Activated naive CD4-positive, alpha-beta T cell treated with anti-CD3 and anti-CD28 coated beads for 36 hours (primary cell): ENCODE data around the gene COL18A1. TPM values are rescaled to one million over a fixed set of nuclear protein-coding genes. Genes with fewer than 3 reads are reported as not detected.

Experiments used
- CTCF ChIA-PET: fragments of 350-600 bp; sonication (Branson Sonifier 250); formaldehyde crosslinking; loops from one replicate; lab custom pipeline; 2021; ENCODE audit warnings: antibody characterized with exemption; lab: Charles Lee
- DNase-seq: peaks from one replicate; pipeline ENCODE4 v3.0.0-alpha.2; 2020
- H3K27ac Mint-ChIP-seq: one replicate; pipeline ENCODE4 v1.8.0; 2021; ENCODE audit warnings: mild to moderate bottlenecking, mixed read lengths
- H3K27me3 Mint-ChIP-seq: one replicate; pipeline ENCODE4 v1.8.0; 2021; ENCODE audit warnings: low read depth, mixed read lengths
- H3K36me3 Mint-ChIP-seq: one replicate; pipeline ENCODE4 v1.8.0; 2021; ENCODE audit warnings: low read depth, mixed read lengths
- H3K4me1 Mint-ChIP-seq: one replicate; pipeline ENCODE4 v1.8.0; 2021; ENCODE audit warnings: low read depth, mixed read lengths
- H3K4me3 Mint-ChIP-seq: one replicate; pipeline ENCODE4 v1.8.0; 2021; ENCODE audit warnings: mild to moderate bottlenecking, moderate library complexity, mixed read lengths
- H3K9me3 Mint-ChIP-seq: one replicate; pipeline ENCODE4 v1.8.0; 2021; ENCODE audit warnings: mixed read lengths
- intact Hi-C: fragments of 100-400 bp; cut with micrococcal nuclease; formaldehyde crosslinking; loops from one replicate; pipeline ENCODE4 v1.15.1; 2023
- total RNA-seq, 2 experiments: library from RNA; stranded (reverse); gene quantifications; one replicate each; pipeline ENCODE4 v1.2.3, GENCODE V29; 2021

COL18A1 gene
- total RNA-seq, 2 experiments from 2014 or later: 10.3 to 12.6 TPM

DNA sequence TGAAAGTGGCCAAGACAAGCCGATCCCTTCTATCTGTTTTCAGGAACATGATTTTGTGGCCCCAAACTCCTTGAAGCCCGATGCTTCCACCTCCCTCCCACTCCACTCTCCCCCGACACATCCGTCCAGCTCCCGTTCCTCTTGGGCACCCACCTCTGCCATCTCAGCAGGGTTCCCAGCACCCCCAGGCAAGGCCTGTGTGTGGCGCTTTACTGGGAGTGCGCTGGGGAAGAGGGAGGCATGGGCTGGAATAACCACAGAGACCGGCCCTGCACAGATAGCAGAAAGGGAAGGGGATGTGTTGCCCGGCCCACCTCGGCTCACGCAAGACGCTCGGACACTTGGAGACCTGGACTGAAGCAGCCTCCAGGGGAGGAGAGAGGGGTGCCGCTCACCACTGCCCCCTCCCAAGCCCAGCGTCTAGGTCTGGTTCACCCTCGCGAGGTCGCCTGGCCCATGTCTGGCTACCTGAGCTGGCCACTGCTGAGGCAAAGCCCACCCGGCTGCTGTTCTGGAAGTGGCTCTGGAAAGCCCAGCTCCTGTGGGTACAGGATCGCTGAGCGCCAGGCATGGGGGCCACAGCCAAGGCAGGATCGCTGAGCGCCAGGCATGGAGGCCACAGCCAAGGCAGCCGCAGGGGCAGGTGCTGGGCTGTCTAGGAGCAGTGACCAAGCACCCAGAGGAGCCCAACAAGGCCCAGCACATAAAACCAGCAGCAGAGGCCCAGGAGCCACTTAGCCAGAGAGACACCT is 23.8 kb upstream of the COL18A1 start:
- Mint-ChIP-seq H3K9me3 (peaks cover 2% of the 10 kb centered on the region), H3K27ac (no peak overlapping the region), H3K36me3 (no peaks in the 10 kb centered on the region), H3K4me3 (no peak overlapping the region), H3K27me3 (peaks cover 13% of the 10 kb centered on the region), H3K4me1 (no peaks in the 10 kb centered on the region)
- intact Hi-C loops: no loop called here
- DNase-seq: no peak
- CTCF ChIA-PET: no interaction called here

DNA sequence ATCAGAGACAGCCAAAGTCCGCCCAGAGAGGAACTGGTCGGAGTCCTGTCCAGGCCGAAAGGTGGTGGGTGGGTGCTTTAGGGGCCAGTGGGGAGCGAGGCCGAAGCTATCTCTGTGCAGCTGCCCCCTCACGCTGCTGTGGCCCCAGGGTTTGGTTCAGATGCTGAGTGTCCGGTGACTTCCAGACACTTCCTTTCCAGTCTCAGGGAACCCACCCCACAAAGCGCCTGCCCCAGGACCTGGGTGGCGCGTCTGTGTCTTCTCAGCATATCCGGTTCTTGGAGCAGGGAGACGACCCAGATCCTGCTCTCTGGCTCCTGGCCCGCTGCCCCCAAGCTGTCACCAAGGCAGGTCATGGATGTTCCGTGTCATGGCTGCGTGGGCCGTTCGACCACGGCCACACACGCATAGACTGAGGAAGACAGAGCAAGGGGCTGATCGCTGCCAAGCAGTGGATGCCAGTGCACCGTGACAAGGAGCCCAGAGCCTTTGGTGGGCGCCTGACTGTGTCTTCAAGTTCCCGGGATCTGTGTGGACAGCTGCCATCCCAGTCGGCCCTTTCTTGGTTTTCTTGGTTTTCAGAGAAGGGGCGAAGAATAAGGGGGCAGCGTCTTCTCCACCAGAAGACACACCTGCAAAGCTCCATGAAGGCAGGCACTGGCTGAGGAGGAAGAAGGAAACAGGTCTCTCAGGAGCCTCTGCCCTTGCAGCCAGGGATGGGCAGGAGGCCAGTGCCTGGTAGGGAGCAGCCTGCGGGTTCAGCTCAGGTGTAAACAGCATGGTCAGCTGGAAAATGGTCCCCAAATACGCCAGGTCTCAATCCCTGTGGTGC is 22.9 kb upstream of the COL18A1 start:
- Mint-ChIP-seq H3K36me3 (no peaks in the 10 kb centered on the region), H3K27ac (no peak overlapping the region), H3K27me3 (peaks cover 13% of the 10 kb centered on the region), H3K4me1 (no peaks in the 10 kb centered on the region), H3K4me3 (no peak overlapping the region), H3K9me3 (peaks cover 2% of the 10 kb centered on the region)
- no peak for DNase-seq
- intact Hi-C loops: no loop called here
- CTCF ChIA-PET: no interaction called here

DNA sequence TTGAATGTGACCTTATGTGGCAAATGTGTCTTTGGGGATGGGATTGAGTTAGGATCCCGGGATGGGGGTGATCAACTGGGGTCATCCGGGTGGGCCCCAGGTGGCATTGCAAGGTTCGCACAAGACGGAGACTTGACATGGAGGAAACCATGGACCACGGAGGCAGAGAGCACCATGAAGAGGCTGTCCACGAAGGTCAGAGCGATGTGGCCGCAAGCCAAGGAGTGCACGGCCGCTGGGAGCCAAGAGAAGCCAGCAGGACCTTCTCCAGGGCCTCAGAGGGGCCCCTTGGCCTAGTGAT is 22.3 kb upstream of the COL18A1 start:
- Mint-ChIP-seq H3K27me3 (peaks cover 13% of the 10 kb centered on the region), H3K9me3 (no peaks in the 10 kb centered on the region), H3K36me3 (no peaks in the 10 kb centered on the region), H3K4me3 (no peak overlapping the region), H3K27ac (no peak overlapping the region), H3K4me1 (no peaks in the 10 kb centered on the region)
- intact Hi-C loops: no loop called here
- no peak for DNase-seq
- CTCF ChIA-PET: no interaction called here

GRCh38 chr21:45383111-45383614 is 21.8 kb upstream of the COL18A1 start:
- CTCF ChIA-PET: no interaction called here
- no peak for DNase-seq
- no peaks in the 10 kb centered on the region for H3K36me3 Mint-ChIP-seq
- no peaks in the 10 kb centered on the region for H3K4me1 Mint-ChIP-seq
- no peak overlapping the region for H3K27ac Mint-ChIP-seq
- no peaks in the 10 kb centered on the region for H3K9me3 Mint-ChIP-seq
- H3K4me3 Mint-ChIP-seq: no peak overlapping the region
- peaks cover 13% of the 10 kb centered on the region for H3K27me3 Mint-ChIP-seq
- intact Hi-C loops: no loop called here

DNA sequence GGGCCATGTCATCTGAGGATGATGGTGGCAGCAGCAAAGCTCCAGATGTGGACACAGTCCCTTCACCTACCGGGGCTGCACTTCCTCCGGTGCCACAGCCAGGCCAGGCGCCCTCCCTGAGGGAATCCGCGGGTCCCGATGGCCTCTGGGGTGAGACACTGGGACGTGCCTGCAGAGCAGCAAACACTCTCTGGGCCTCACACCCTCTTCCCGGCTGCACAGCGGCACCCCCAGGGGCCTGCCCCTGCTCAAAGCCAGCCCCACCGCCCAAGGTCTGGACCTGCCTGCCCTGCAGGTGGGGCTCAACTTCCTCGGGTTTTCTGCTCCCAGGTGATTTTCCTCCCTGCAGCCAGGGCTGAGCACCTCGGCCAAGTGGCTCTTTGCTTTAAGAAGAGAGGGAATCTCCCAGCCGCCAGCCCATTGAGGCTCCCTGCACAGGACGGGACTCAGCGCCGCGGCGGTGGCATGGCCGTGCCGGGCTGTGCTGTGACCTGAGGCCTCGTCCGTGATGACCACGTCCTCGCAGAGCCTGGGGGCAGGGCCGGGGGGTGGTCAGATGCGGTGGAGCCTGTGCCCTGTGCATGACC is 21.3 kb upstream of the COL18A1 start:
- intact Hi-C loops: no loop called here
- no peaks in the 10 kb centered on the region for H3K4me1 Mint-ChIP-seq
- no peaks in the 10 kb centered on the region for H3K36me3 Mint-ChIP-seq
- H3K9me3 Mint-ChIP-seq: no peaks in the 10 kb centered on the region
- CTCF ChIA-PET: no interaction called here
- no peak overlapping the region for H3K4me3 Mint-ChIP-seq
- no peak for DNase-seq
- H3K27ac Mint-ChIP-seq: no peak overlapping the region
- H3K27me3 Mint-ChIP-seq: peaks cover 13% of the 10 kb centered on the region

- Mint-ChIP-seq H3K36me3 (no peaks in the 10 kb centered on the region), H3K4me1 (no peaks in the 10 kb centered on the region), H3K27ac (no peak overlapping the region), H3K27me3 (peaks cover 8% of the 10 kb centered on the region), H3K4me3 (no peak overlapping the region), H3K9me3 (no peaks in the 10 kb centered on the region)
- CTCF ChIA-PET: no interaction called here
- DNase-seq: no peak
- intact Hi-C loops: no loop called here
Measured at GRCh38 chr21:45384656-45385548, 20.1 kb upstream of the COL18A1 start.

DNA sequence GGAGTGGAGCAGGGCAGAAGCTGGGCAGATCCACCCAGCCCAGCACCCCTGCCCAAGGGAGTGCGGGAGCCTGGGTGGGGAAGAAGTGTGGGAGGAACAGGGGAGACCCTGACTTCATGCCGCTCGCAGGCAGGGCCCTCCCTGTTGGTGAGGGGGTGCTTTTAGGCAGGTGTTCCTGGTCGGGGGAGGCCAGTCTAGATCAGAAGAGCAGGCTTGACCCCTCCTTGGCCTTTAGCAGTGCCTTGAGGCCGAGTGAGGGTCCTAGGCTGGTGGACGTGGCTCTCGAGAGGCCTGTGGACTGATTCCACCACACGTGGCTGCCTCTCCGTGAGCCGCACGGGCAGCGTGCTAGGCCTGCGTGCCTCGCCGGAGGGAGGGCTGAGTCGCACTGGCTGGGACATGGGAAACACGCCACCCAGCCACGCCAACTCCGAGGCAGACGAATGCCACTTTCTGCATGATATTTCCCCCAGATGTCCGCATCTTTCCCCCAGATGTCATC is 19.4 kb upstream of the COL18A1 start:
- DNase-seq: no peak
- intact Hi-C loops: no loop called here

GRCh38 chr21:45386336-45386727 is 18.6 kb upstream of the COL18A1 start:
- no peaks in the 10 kb centered on the region for H3K36me3 Mint-ChIP-seq
- CTCF ChIA-PET: no interaction called here
- no peak overlapping the region for H3K4me3 Mint-ChIP-seq
- intact Hi-C loops: no loop called here
- H3K9me3 Mint-ChIP-seq: no peaks in the 10 kb centered on the region
- no peak for DNase-seq
- H3K27me3 Mint-ChIP-seq: peaks cover 5% of the 10 kb centered on the region
- no peaks in the 10 kb centered on the region for H3K4me1 Mint-ChIP-seq
- H3K27ac Mint-ChIP-seq: no peak overlapping the region

More for the DNA sequence above, 19.4 kb upstream of the COL18A1 start:
- H3K36me3 Mint-ChIP-seq: no peaks in the 10 kb centered on the region
- CTCF ChIA-PET: no interaction called here
- no peak overlapping the region for H3K4me3 Mint-ChIP-seq
- no peak overlapping the region for H3K27ac Mint-ChIP-seq
- H3K27me3 Mint-ChIP-seq: peaks cover 7% of the 10 kb centered on the region
- H3K4me1 Mint-ChIP-seq: no peaks in the 10 kb centered on the region
- no peaks in the 10 kb centered on the region for H3K9me3 Mint-ChIP-seq

DNA sequence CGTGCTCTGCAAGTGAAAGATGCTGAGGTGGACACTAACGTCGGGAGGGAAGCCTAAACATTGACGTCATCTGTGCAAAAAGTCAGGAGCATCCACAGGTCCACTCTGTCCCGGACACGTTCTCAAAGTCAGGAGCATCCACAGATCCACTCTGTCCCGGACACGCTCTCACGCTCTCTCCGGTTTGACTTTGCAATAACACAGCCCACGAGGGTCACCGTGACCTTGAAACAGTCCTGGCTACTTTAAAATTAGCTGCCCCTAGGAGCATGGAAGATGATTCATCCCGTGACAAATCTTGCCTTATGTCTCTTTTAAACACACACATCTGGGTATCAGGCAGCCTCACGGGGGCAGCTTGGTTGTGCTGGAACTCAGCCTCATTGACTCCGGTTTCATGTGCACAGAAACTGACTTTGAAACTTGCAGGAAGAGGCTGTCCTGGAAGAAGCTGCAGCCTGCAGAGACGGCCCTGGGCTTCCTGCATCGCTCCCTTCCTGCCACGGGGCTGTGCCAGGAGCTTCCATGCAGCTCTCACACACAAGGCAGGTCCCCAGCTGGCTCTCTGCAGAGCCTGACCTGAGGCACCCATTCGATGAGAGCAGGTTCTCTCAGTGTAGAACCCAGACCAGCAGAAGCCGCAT is 18.1 kb upstream of the COL18A1 start:
- no peak for DNase-seq
- no peak overlapping the region for H3K4me3 Mint-ChIP-seq
- CTCF ChIA-PET: no interaction called here
- H3K4me1 Mint-ChIP-seq: no peaks in the 10 kb centered on the region
- intact Hi-C loops: no loop called here
- peaks cover 5% of the 10 kb centered on the region for H3K27me3 Mint-ChIP-seq
- no peak overlapping the region for H3K27ac Mint-ChIP-seq
- H3K9me3 Mint-ChIP-seq: no peaks in the 10 kb centered on the region
- no peaks in the 10 kb centered on the region for H3K36me3 Mint-ChIP-seq

GRCh38 chr21:45387506-45387905 is 17.5 kb upstream of the COL18A1 start:
- no peaks in the 10 kb centered on the region for H3K36me3 Mint-ChIP-seq
- CTCF ChIA-PET: no interaction called here
- H3K4me3 Mint-ChIP-seq: no peak overlapping the region
- peaks cover 5% of the 10 kb centered on the region for H3K27me3 Mint-ChIP-seq
- H3K27ac Mint-ChIP-seq: no peak overlapping the region
- H3K9me3 Mint-ChIP-seq: no peaks in the 10 kb centered on the region
- no peaks in the 10 kb centered on the region for H3K4me1 Mint-ChIP-seq
- intact Hi-C loops: no loop called here
- DNase-seq: no peak

DNA sequence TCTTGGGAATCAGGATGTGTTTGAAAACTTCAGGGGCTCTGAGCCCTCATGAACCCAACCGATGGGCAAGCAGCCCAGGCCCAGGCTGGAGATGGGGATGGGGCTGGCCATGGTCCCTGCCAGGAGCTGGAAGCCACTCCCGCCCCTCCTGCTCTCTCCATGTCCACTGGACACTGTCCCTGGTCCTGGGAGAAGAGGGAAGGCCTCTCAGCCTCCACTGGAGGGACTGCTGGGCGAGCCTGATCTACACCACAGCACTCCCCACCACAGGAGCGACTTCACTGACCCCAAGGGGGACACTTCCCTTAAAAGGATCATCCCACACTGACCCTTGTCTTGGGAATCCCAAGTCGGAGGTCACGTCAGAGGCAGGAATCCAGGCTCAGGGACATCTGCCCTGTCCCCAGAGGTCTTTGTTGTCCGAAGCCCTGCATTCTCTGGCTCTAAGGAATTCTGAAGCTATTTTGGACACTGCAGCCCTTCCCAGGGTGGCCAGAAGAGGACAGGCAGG is 16.9 kb upstream of the COL18A1 start:
- CTCF ChIA-PET: no interaction called here
- H3K27me3 Mint-ChIP-seq: peaks cover 5% of the 10 kb centered on the region

More for the DNA sequence above, 16.9 kb upstream of the COL18A1 start:
- no peaks in the 10 kb centered on the region for H3K36me3 Mint-ChIP-seq
- H3K27ac Mint-ChIP-seq: no peak overlapping the region
- H3K9me3 Mint-ChIP-seq: no peaks in the 10 kb centered on the region
- no peak for DNase-seq
- intact Hi-C loops: no loop called here
- H3K4me3 Mint-ChIP-seq: no peak overlapping the region
- H3K4me1 Mint-ChIP-seq: no peaks in the 10 kb centered on the region
